Liver (tissue), 9 donors: Measurements from ENCODE around the gene SLC35F4. TPM values are rescaled to one million over a fixed set of nuclear protein-coding genes. Genes with fewer than 3 reads are reported as not detected.

Source experiments
- DNase-seq: peaks from one replicate; pipeline ENCODE4 v3.0.0-alpha.2; 2017; ENCODE audit warnings: low spot score
- H3K27ac ChIP-seq, 2 donors: one replicate each; pipeline ENCODE4 v1.7.0; 2013; ENCODE audit warnings: inconsistent platforms in 2 of 2, low read length in 2 of 2, control low read depth in 1 of 2, low read depth in 1 of 2, mild to moderate bottlenecking in 1 of 2
- H3K27me3 ChIP-seq, 4 donors: one replicate each; pipeline versions ENCODE4 v1.6.1 to v1.7.0; 2013; ENCODE audit warnings: low read length in 3 of 4, inconsistent platforms in 1 of 4, mild to moderate bottlenecking in 1 of 4, moderate library complexity in 1 of 4; ENCODE audit not compliant: control insufficient read depth in 4 of 4, insufficient read depth in 4 of 4
- H3K36me3 ChIP-seq, 4 donors: one replicate each; pipeline versions ENCODE4 v1.6.1 to v1.7.0; 2013; ENCODE audit warnings: low read length in 3 of 4, mild to moderate bottlenecking in 3 of 4, low read depth in 1 of 4, moderate library complexity in 1 of 4; ENCODE audit not compliant: control insufficient read depth in 4 of 4, insufficient read depth in 3 of 4
- H3K4me1 ChIP-seq, 4 donors: one replicate each; pipeline versions ENCODE4 v1.6.1 to v1.7.0; 2013; ENCODE audit warnings: low read length in 3 of 4, mild to moderate bottlenecking in 3 of 4, moderate library complexity in 1 of 4; ENCODE audit not compliant: control insufficient read depth in 4 of 4, insufficient read depth in 4 of 4
- H3K4me3 ChIP-seq, 3 donors: one replicate each; pipeline versions ENCODE4 v1.6.1 to v1.7.0; 2013; ENCODE audit warnings: low read length in 3 of 3, control low read depth in 1 of 3, low read depth in 1 of 3, mild to moderate bottlenecking in 1 of 3
- H3K9ac ChIP-seq, 2 donors: one replicate each; pipeline ENCODE4 v1.7.0; 2013; ENCODE audit warnings: low read length in 2 of 2, mild to moderate bottlenecking in 2 of 2, moderate library complexity in 2 of 2, control low read depth in 1 of 2, low read depth in 1 of 2
- H3K9me3 ChIP-seq, 4 donors: one replicate each; pipeline versions ENCODE4 v1.6.1 to v1.7.0; 2013; ENCODE audit warnings: low read length in 3 of 4; ENCODE audit not compliant: control insufficient read depth in 4 of 4
- ATF3 ChIP-seq: IDR thresholded peaks from 2 replicates; pipeline ENCODE4 v1.6.1; 2016; ENCODE audit warnings: antibody characterized with exemption
- CTCF ChIP-seq: fragments of 150-350 bp; IDR thresholded peaks from 2 replicates; pipeline ENCODE4 v1.5.1; 2017; ENCODE audit warnings: improper control_type of control experiment, low read depth, low read length; ENCODE audit not compliant: missing input control
- EGR1 ChIP-seq, 2 donors: IDR thresholded peaks; 2 replicates each; pipeline ENCODE4 v1.6.1; 2016 to 2018; ENCODE audit warnings: antibody characterized with exemption in 2 of 2, low read depth in 2 of 2
- FOXA1 ChIP-seq: IDR thresholded peaks from 2 replicates; pipeline ENCODE4 v1.6.1; 2016; ENCODE audit warnings: antibody characterized with exemption
- FOXA2 ChIP-seq: IDR thresholded peaks from 2 replicates; pipeline ENCODE4 v1.6.1; 2016; ENCODE audit warnings: antibody characterized with exemption
- GABPA ChIP-seq, 2 donors: IDR thresholded peaks in 1 of 2; conservative IDR thresholded peaks in 1 of 2; 2 replicates each; pipeline ENCODE4 v1.6.1; 2016; ENCODE audit warnings: antibody characterized with exemption in 2 of 2, mild to moderate bottlenecking in 1 of 2, moderate library complexity in 1 of 2
- HNF4G ChIP-seq: IDR thresholded peaks from 2 replicates; pipeline ENCODE4 v1.6.1; 2016; ENCODE audit warnings: antibody characterized with exemption
- MAX ChIP-seq: IDR thresholded peaks from 2 replicates; pipeline ENCODE4 v1.6.1; 2016; ENCODE audit warnings: antibody characterized with exemption
- NR2F2 ChIP-seq: IDR thresholded peaks from 2 replicates; pipeline ENCODE4 v1.6.1; 2016; ENCODE audit warnings: antibody characterized with exemption
- RAD21 ChIP-seq, 2 donors: IDR thresholded peaks; 2 replicates each; pipeline ENCODE4 v1.6.1; 2016; ENCODE audit warnings: antibody characterized with exemption in 2 of 2, mild to moderate bottlenecking in 2 of 2
- REST ChIP-seq: IDR thresholded peaks from 2 replicates; pipeline ENCODE4 v1.6.1; 2016; ENCODE audit warnings: antibody characterized with exemption, mild to moderate bottlenecking
- RXRA ChIP-seq, 2 donors: IDR thresholded peaks; 2 replicates each; pipeline ENCODE4 v1.6.1; 2017 to 2018; ENCODE audit warnings: antibody characterized with exemption in 2 of 2, mild to moderate bottlenecking in 1 of 2
- SP1 ChIP-seq: IDR thresholded peaks from 2 replicates; pipeline ENCODE4 v1.6.1; 2018; ENCODE audit warnings: antibody characterized with exemption, mild to moderate bottlenecking
- TAF1 ChIP-seq: conservative IDR thresholded peaks from 2 replicates; pipeline ENCODE4 v1.6.1; 2016; ENCODE audit warnings: antibody characterized with exemption, mild to moderate bottlenecking
- YY1 ChIP-seq: IDR thresholded peaks from 2 replicates; pipeline ENCODE4 v1.6.1; 2016; ENCODE audit warnings: antibody characterized with exemption, mild to moderate bottlenecking
- ZBTB33 ChIP-seq: IDR thresholded peaks from 2 replicates; pipeline ENCODE4 v1.6.1; 2016; ENCODE audit warnings: antibody characterized with exemption
- WGBS: extraction: QIAGEN DNeasy Blood & Tissue Kit; methylation state at CpG from one replicate; pipeline ENCODE4 v1.1.7; 2013; 5-methylcytosine and 5-hydroxymethylcytosine counted together
- polyA plus RNA-seq, 2 donors: library from polyadenylated mRNA; stranded (reverse) in 1 of 2; unstranded in 1 of 2; fragments of 200-250 nt in 1 of 2; fragments of >200 nt in 1 of 2; fragmentation: Nextera tagmentation in 1 of 2; extraction: Ambion mirVana in 1 of 2; gene quantifications; one replicate each; pipeline versions ENCODE4 v1.2.1 to v1.2.3, GENCODE V29; 2013 to 2015
- total RNA-seq, 2 donors: library from RNA; depleted of rRNA; stranded (reverse); fragments of >200 nt; gene quantifications; one replicate each; pipeline ENCODE4 v1.2.3, GENCODE V29; 2014
- donor health status: healthy.
- donor health status: healthy.
- donor health status: healthy.
- donor health status: healthy.
- donor health status: healthy.

SLC35F4 gene
- total and polyA plus RNA-seq, 4 donors = not detected

- no peak for TF ChIP-seq HNF4G
- TF ChIP-seq TAF1 = no peak
- no peak for TF ChIP-seq MAX
- H3K9ac ChIP-seq = no peak overlapping the region
- no peak overlapping the region for H3K27ac ChIP-seq
- H3K27me3 ChIP-seq = no peaks in the 10 kb centered on the region
- WGBS = 52% methylated on average over 2 of the region's 2 CpGs
- H3K9me3 ChIP-seq = peaks cover 0 to 12% (median 6%) of the 10 kb centered on the region in 4 donors
- DNase-seq = no peak
- no peaks in the 10 kb centered on the region for H3K36me3 ChIP-seq
- no peaks in the 10 kb centered on the region for H3K4me1 ChIP-seq
- H3K4me3 ChIP-seq = no peak overlapping the region
Observed at GRCh38 chr14:57660208-57660607, 205.7 kb downstream of the SLC35F4 start.

- TF ChIP-seq SP1 = no peak
- no peak for TF ChIP-seq ZBTB33
- TF ChIP-seq RXRA (IDR thresholded peaks at IDR 0.05) = no peak
- peaks cover 0 to 12% (median 6%) of the 10 kb centered on the region in 4 donors for H3K9me3 ChIP-seq
- no peak overlapping the region for H3K9ac ChIP-seq
- no peak overlapping the region for H3K27ac ChIP-seq
- H3K27me3 ChIP-seq = no peaks in the 10 kb centered on the region
- WGBS = 54% methylated on average over 1 of the region's 1 CpG
- H3K36me3 ChIP-seq = no peaks in the 10 kb centered on the region
- no peak overlapping the region for H3K4me3 ChIP-seq
- H3K4me1 ChIP-seq = no peaks in the 10 kb centered on the region
- no peak for DNase-seq
Observed at GRCh38 chr14:57659052-57659451, 206.8 kb downstream of the SLC35F4 start.

GRCh38 chr14:57657487-57657886 lies 208.4 kb downstream of the SLC35F4 start:
- Histone ChIP-seq H3K9ac (no peak overlapping the region), H3K36me3 (no peaks in the 10 kb centered on the region), H3K4me3 (no peak overlapping the region), H3K27me3 (no peaks in the 10 kb centered on the region), H3K9me3 (peaks cover 0 to 7% (median 3%) of the 10 kb centered on the region in 4 donors), H3K4me1 (no peaks in the 10 kb centered on the region), H3K27ac (no peak overlapping the region)
- no peak for TF ChIP-seq TAF1
- no peak for TF ChIP-seq MAX
- TF ChIP-seq GABPA (IDR thresholded peaks at IDR 0.05 in 1 of 2, conservative IDR thresholded peaks at IDR 0.05 in 1 of 2) = no peak
- TF ChIP-seq HNF4G = no peak
- TF ChIP-seq FOXA2 = no peak
- no peak for TF ChIP-seq RXRA (IDR thresholded peaks at IDR 0.05)
- no peak for TF ChIP-seq YY1
- TF ChIP-seq FOXA1 = no peak
- no peak for TF ChIP-seq REST
- TF ChIP-seq RAD21 (IDR thresholded peaks at IDR 0.05) = no peak
- no peak for TF ChIP-seq SP1
- TF ChIP-seq ATF3 = no peak
- TF ChIP-seq EGR1 (IDR thresholded peaks at IDR 0.05; ENCODE audit: low read depth in 2 of 2) = no peak
- no peak for TF ChIP-seq CTCF
- no peak for TF ChIP-seq NR2F2
- no peak for DNase-seq
- 63% methylated on average over 5 of the region's 5 CpGs for WGBS
